Measurements from ENCODE around the gene HTRA3.

- no peak for TF ChIP-seq SP1 (CRISPR knock-in tag; conservative IDR thresholded peaks at IDR 0.05)
- no peak for TF ChIP-seq GRHL2 (CRISPR knock-in tag; IDR thresholded peaks at IDR 0.05; ENCODE audit: insufficient replicate concordance, severe bottlenecking)
- no peak for TF ChIP-seq CTCF (IDR thresholded peaks at IDR 0.05)
- TF ChIP-seq ZNF317 (CRISPR knock-in tag; IDR thresholded peaks at IDR 0.05; ENCODE audit: borderline replicate concordance, low read depth), result no peak
- no peak for TF ChIP-seq MLX (CRISPR knock-in tag; IDR thresholded peaks at IDR 0.05)
- TF ChIP-seq ESRRA (CRISPR knock-in tag; IDR thresholded peaks at IDR 0.05; ENCODE audit: borderline replicate concordance), result no peak
- TF ChIP-seq STAT6 (CRISPR knock-in tag; conservative IDR thresholded peaks at IDR 0.05; ENCODE audit: low read depth), result no peak
- TF ChIP-seq ELF4 (CRISPR knock-in tag; IDR thresholded peaks at IDR 0.05; ENCODE audit: low read depth), result no peak
- no peak for TF ChIP-seq FOXP4 (CRISPR knock-in tag; IDR thresholded peaks at IDR 0.05)
- no peak for TF ChIP-seq USF2 (CRISPR knock-in tag; IDR thresholded peaks at IDR 0.05)
- no peak for TF ChIP-seq ZBTB43 (CRISPR knock-in tag; IDR thresholded peaks at IDR 0.05)
- TF ChIP-seq JUN (CRISPR knock-in tag; IDR thresholded peaks at IDR 0.05), result no peak
Observed at GRCh38 chr4:8270912-8271815, 1.6 kb downstream of the HTRA3 start.
